B cell (primary cell): Measurements from ENCODE around the gene DYNLRB2. TPM values are rescaled to one million over a fixed set of nuclear protein-coding genes. Genes with fewer than 3 reads are reported as not detected.

Experiments
- ATAC-seq: fragments of 200-7000 bp; cut with Tn5 transposase; one replicate; pipeline ENCODE4 v1.10.0; 2021; ENCODE audit warnings: low read depth, mild to moderate bottlenecking, moderate number of reproducible peaks, moderate library complexity
- CTCF ChIA-PET: fragments of 350-600 bp; sonication (Branson Sonifier 250); formaldehyde crosslinking; loops from one replicate; lab custom pipeline; 2021; ENCODE audit warnings: antibody characterized with exemption, inconsistent platforms; lab: Charles Lee
- POLR2A ChIA-PET: fragments of 350-600 bp; sonication (Branson Sonifier 250); formaldehyde crosslinking; loops from one replicate; lab custom pipeline; 2021; ENCODE audit warnings: antibody characterized with exemption; lab: Charles Lee
- DNase-seq: peaks from one replicate; pipeline ENCODE4 v3.0.0; 2013
- H2AFZ ChIP-seq: 2 replicates; pipeline ENCODE4 v1.6.1; 2012; ENCODE audit warnings: mild to moderate bottlenecking, low read depth, low read length; ENCODE audit not compliant: insufficient read depth, poor library complexity, severe bottlenecking
- H3K27ac ChIP-seq, 2 donors: 1 replicate in 1 of 2; 2 replicates in 1 of 2; pipeline ENCODE4 v1.5.1; 2012 to 2013; ENCODE audit warnings: low read length in 2 of 2, mild to moderate bottlenecking in 2 of 2, moderate library complexity in 1 of 2
- H3K27me3 ChIP-seq, 4 experiments: fragments of 200-600 bp in 1 of 4; sonication (generic) in 1 of 4; replicated peaks in 1 of 4; 1 replicate in 2 of 4; 2 replicates in 2 of 4; pipeline versions ENCODE4 v1.6.1 to v1.7.0; 2013 to 2016; ENCODE audit warnings: low read length in 3 of 4, mild to moderate bottlenecking in 2 of 4, mixed read lengths in 1 of 4, moderate library complexity in 1 of 4; ENCODE audit not compliant: insufficient read depth in 4 of 4, control insufficient read depth in 3 of 4; ENCODE audit errors: control extremely low read depth in 1 of 4
- H3K36me3 ChIP-seq, 2 experiments: replicated peaks in 1 of 2; 1 replicate in 1 of 2; 2 replicates in 1 of 2; pipeline versions ENCODE4 v1.6.1 to v1.7.1; 2013; ENCODE audit warnings: low read length in 1 of 2; ENCODE audit not compliant: insufficient read depth in 2 of 2, control insufficient read depth in 1 of 2; ENCODE audit errors: control extremely low read depth in 1 of 2, extremely low read depth in 1 of 2
- H3K4me1 ChIP-seq, 2 donors: fragments of 200-600 bp in 1 of 2; sonication (generic) in 1 of 2; 1 replicate in 1 of 2; 2 replicates in 1 of 2; pipeline versions ENCODE4 v1.5.1 to v1.6.1; 2013 to 2017; ENCODE audit warnings: low read length in 2 of 2; ENCODE audit not compliant: control insufficient read depth in 2 of 2, insufficient read depth in 2 of 2
- H3K4me2 ChIP-seq: replicated peaks from 2 replicates; pipeline ENCODE3; 2012; ENCODE audit warnings: mild to moderate bottlenecking, low read depth, low read length; ENCODE audit not compliant: poor library complexity, severe bottlenecking
- H3K4me3 ChIP-seq, 5 experiments: fragments of 200-600 bp in 1 of 5; sonication (generic) in 1 of 5; 1 replicate in 3 of 5; 2 replicates in 2 of 5; pipeline versions ENCODE4 v1.5.1 to v1.7.0; 2011 to 2016; ENCODE audit warnings: low read length in 4 of 5, mild to moderate bottlenecking in 4 of 5, low read depth in 2 of 5, control low read depth in 1 of 5, moderate library complexity in 1 of 5; ENCODE audit not compliant: insufficient read depth in 1 of 5; ENCODE audit errors: control extremely low read depth in 1 of 5, extremely low read depth in 1 of 5
- H3K79me2 ChIP-seq: fragments of 200-600 bp; sonication (generic); one replicate; pipeline ENCODE4 v1.6.0; 2016; ENCODE audit warnings: low read length; ENCODE audit not compliant: control insufficient read depth, insufficient read depth
- H3K9ac ChIP-seq: fragments of 200-600 bp; sonication (generic); 2 replicates; pipeline ENCODE4 v1.6.1; 2017; ENCODE audit warnings: mild to moderate bottlenecking, low read length, moderate library complexity
- H3K9me3 ChIP-seq, 3 donors: one replicate each; pipeline versions ENCODE4 v1.6.1 to v1.7.1; 2013; ENCODE audit warnings: low read length in 2 of 3; ENCODE audit not compliant: control insufficient read depth in 2 of 3, insufficient read depth in 1 of 3; ENCODE audit errors: control extremely low read depth in 1 of 3
- H4K20me1 ChIP-seq: 2 replicates; pipeline ENCODE4 v1.6.0; 2012; ENCODE audit warnings: mild to moderate bottlenecking, low read length; ENCODE audit not compliant: insufficient read depth, control insufficient read depth, poor library complexity, severe bottlenecking
- H3K27ac Mint-ChIP-seq: one replicate; pipeline ENCODE4 v1.8.0; 2021; ENCODE audit warnings: mixed read lengths
- H3K27me3 Mint-ChIP-seq: one replicate; pipeline ENCODE4 v1.8.0; 2021; ENCODE audit warnings: mixed read lengths
- H3K4me1 Mint-ChIP-seq: one replicate; pipeline ENCODE4 v1.8.0; 2021; ENCODE audit warnings: mixed read lengths
- H3K4me3 Mint-ChIP-seq: one replicate; pipeline ENCODE4 v1.8.0; 2021; ENCODE audit warnings: mixed read lengths
- H3K9me3 Mint-ChIP-seq: one replicate; pipeline ENCODE4 v1.8.0; 2022; ENCODE audit warnings: mixed read lengths; ENCODE audit not compliant: insufficient read depth
- CTCF ChIP-seq: fragments of 200-600 bp; IDR thresholded peaks from one replicate; pipeline ENCODE4 v1.8.0; 2022; ENCODE audit warnings: antibody characterized with exemption, mild to moderate bottlenecking
- EZH2 ChIP-seq: IDR thresholded peaks from 2 replicates; pipeline ENCODE4 v1.6.1; 2012; ENCODE audit warnings: borderline replicate concordance, low read depth, mild to moderate bottlenecking, moderate library complexity, low read length; ENCODE audit not compliant: insufficient read depth, poor library complexity, severe bottlenecking
- WGBS: methylation state at CpG from one replicate; pipeline ENCODE4 v1.1.5; 2013; ENCODE audit warnings: missing lambda C conversion rate; ENCODE audit not compliant: insufficient coverage; 5-methylcytosine and 5-hydroxymethylcytosine counted together
- intact Hi-C: fragments of 100-400 bp; cut with micrococcal nuclease; formaldehyde crosslinking; loops from one replicate; pipeline ENCODE4 v1.10.0; 2022
- polyA plus RNA-seq: library from polyadenylated mRNA; depleted of rRNA; stranded (reverse); fragments of >200 nt; gene quantifications from 2 replicates; pipeline ENCODE4 v1.2.3, GENCODE V29; 2012
- total RNA-seq, 2 donors: library from RNA; stranded (reverse); fragments of 120-200 nt in 1 of 2; gene quantifications; 1 replicate in 1 of 2; 2 replicates in 1 of 2; pipeline versions ENCODE4 v1.2.3 to v1.2.4, GENCODE V29; 2013 to 2022

DYNLRB2 gene
- total and polyA plus RNA-seq, 2 donors (not counting 1 experiment from before 2014, with no cell fraction given) = not detected

DNA sequence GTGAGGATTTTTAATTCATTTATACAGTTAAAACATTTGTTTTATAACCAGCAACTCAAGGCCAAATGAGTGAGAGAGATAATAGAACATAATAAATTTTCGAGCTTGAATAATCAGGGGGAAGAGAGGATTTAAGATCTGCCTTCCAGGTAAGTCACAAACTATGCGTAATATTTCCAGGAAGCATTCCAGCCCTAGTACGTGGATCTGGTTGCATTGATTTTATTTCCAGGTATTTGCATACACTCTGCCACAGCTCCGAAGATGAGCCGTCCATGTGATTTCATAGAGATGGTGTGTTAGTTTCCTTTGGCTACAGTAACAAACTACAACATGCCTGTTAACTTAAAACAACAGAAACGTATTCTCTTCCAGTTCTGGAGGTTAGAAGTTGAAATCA, 3.5 kb downstream of the DYNLRB2 start:
- H3K9me3 ChIP-seq = no peaks in the 10 kb centered on the region
- H3K27ac ChIP-seq = no peak overlapping the region
- intact Hi-C loops = loop anchor here (5.0 kb wide), 3 partner anchors 128 to 348 kb away; partner anchors contain the start of gene CDYL2
- 100% methylated on average over 2 of the region's 6 CpGs for WGBS
- Mint-ChIP-seq H3K27ac (no peak overlapping the region), H3K4me3 (no peak overlapping the region), H3K4me1 (peaks cover 14% of the 10 kb centered on the region), H3K27me3 (peaks cover 4% of the 10 kb centered on the region), H3K9me3 (no peaks in the 10 kb centered on the region)
- POLR2A ChIA-PET = no interaction called here
- H3K9ac ChIP-seq = no peak overlapping the region
- no peak for DNase-seq
- no peak for TF ChIP-seq CTCF
- no peak for TF ChIP-seq EZH2
- no peaks in the 10 kb centered on the region for H3K36me3 ChIP-seq
- H4K20me1 ChIP-seq = no peaks in the 10 kb centered on the region
- no peaks in the 10 kb centered on the region for H3K79me2 ChIP-seq
- H2AFZ ChIP-seq = no peak overlapping the region
- CTCF ChIA-PET = no interaction called here
- H3K27me3 ChIP-seq = no peaks in the 10 kb centered on the region
- no peak overlapping the region for H3K4me3 ChIP-seq
- peaks cover 8 to 11% of the 10 kb centered on the region in 2 donors for H3K4me1 ChIP-seq
- no peak overlapping the region for H3K4me2 ChIP-seq
- ATAC-seq = no peak

DNA sequence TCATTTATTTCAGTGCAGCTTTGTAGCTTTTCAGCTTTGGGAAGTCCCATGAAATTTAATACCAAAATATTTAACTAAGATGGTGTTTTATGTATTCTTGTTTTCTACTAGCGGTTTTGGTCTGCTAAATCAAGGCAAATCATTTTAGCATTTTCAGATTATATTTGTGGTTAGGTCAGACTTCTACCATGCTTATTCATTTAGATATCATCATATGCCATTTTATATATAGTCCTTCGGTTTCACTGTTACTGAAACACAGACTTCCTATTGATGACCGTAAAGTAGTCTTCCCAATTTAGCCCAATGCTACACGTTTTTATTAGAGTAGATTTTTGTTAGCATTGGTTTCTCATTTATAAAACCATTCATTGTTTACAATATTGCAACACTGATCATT, 5.5 kb downstream of the DYNLRB2 start:
- ATAC-seq = no peak
- H3K4me3 Mint-ChIP-seq = no peak overlapping the region

More for the DNA sequence above, 5.5 kb downstream of the DYNLRB2 start:
- ChIA-PET POLR2A (no interaction called here), CTCF (no interaction called here)
- H3K4me1 Mint-ChIP-seq = peaks cover 1% of the 10 kb centered on the region
- no CpG with 5 or more reads among the region's 4 CpGs for WGBS
- DNase-seq = no peak
- Histone ChIP-seq H3K4me1 (peaks cover under 1 to 1% of the 10 kb centered on the region in 2 donors), H4K20me1 (no peaks in the 10 kb centered on the region), H2AFZ (no peak overlapping the region), H3K4me2 (no peak overlapping the region), H3K9ac (no peak overlapping the region), H3K27me3 (no peaks in the 10 kb centered on the region), H3K9me3 (no peaks in the 10 kb centered on the region), H3K4me3 (no peak overlapping the region), H3K36me3 (no peaks in the 10 kb centered on the region), H3K79me2 (no peaks in the 10 kb centered on the region), H3K27ac (no peak overlapping the region)
- no peak overlapping the region for H3K27ac Mint-ChIP-seq
- intact Hi-C loops = no loop called here
- peaks cover 4% of the 10 kb centered on the region for H3K27me3 Mint-ChIP-seq
- H3K9me3 Mint-ChIP-seq = no peaks in the 10 kb centered on the region
- TF ChIP-seq EZH2 (no peak), CTCF (no peak)
